A549 (cell line): ENCODE measurements around the gene RPL13.

ENCODE experiments used
- CTCF ChIP-seq: fragments of >200 bp; sonication (Bioruptor Twin); formaldehyde crosslinking; IDR thresholded peaks from 3 replicates; pipeline ENCODE4 v1.5.1; 2016
- E2F6 ChIP-seq: IDR thresholded peaks from 2 replicates; pipeline ENCODE4 v1.6.1; 2012; ENCODE audit warnings: low read depth, borderline replicate concordance
- EP300 ChIP-seq, 2 experiments: fragments of >200 bp; sonication (Bioruptor Twin); formaldehyde crosslinking; IDR thresholded peaks; 2 replicates in 1 of 2; 3 replicates in 1 of 2; pipeline ENCODE4 v1.6.1; 2016 to 2017
- FOSB ChIP-seq: fragments of 250-450 bp; sonication (Bioruptor Pico); IDR thresholded peaks from 2 replicates; pipeline ENCODE4 v1.5.0; 2020; ENCODE audit warnings: mild to moderate bottlenecking, moderate library complexity
- FOSL2 ChIP-seq, 2 experiments: fragments of 450-650 bp in 1 of 2; fragments of >200 bp in 1 of 2; sonication (Bioruptor Twin) in 1 of 2; formaldehyde crosslinking; IDR thresholded peaks; 2 replicates each; pipeline versions ENCODE4 v1.5.0 to v1.6.1; 2016 to 2020; ENCODE audit warnings: mild to moderate bottlenecking in 1 of 2, moderate library complexity in 1 of 2
- GATA3 ChIP-seq: IDR thresholded peaks from 2 replicates; pipeline ENCODE4 v1.6.1; 2012; ENCODE audit warnings: borderline replicate concordance
- MAFK ChIP-seq: fragments of 450-650 bp; IDR thresholded peaks from 2 replicates; pipeline ENCODE4 v1.6.1; 2014; ENCODE audit not compliant: partially characterized antibody
- POLR2A ChIP-seq: IDR thresholded peaks from 2 replicates; pipeline ENCODE4 v1.6.1; 2012; ENCODE audit warnings: mild to moderate bottlenecking, low read length
- POLR2AphosphoS2 ChIP-seq: conservative IDR thresholded peaks from 2 replicates; pipeline ENCODE4 v1.6.1; 2012; ENCODE audit warnings: low read length, improper control_type of control experiment, inconsistent platforms
- RAD21 ChIP-seq, 2 experiments: fragments of >200 bp in 1 of 2; sonication (Bioruptor Twin) in 1 of 2; formaldehyde crosslinking in 1 of 2; IDR thresholded peaks in 1 of 2; conservative IDR thresholded peaks in 1 of 2; 2 replicates in 1 of 2; 3 replicates in 1 of 2; pipeline ENCODE4 v1.6.1; 2012 to 2018; ENCODE audit warnings: inconsistent platforms in 1 of 2
- SMC3 ChIP-seq: fragments of >200 bp; sonication (Bioruptor Twin); formaldehyde crosslinking; IDR thresholded peaks from 3 replicates; pipeline ENCODE4 v1.6.1; 2018; ENCODE audit warnings: inconsistent platforms

GRCh38 chr16:89586853-89587252, 26.4 kb downstream of the RPL13 start:
- TF ChIP-seq CTCF = no peak
- no peak for TF ChIP-seq POLR2A
- TF ChIP-seq POLR2AphosphoS2 = no peak
- TF ChIP-seq EP300 (IDR thresholded peaks at IDR 0.05) = no peak
- TF ChIP-seq E2F6 = no peak
- no peak for TF ChIP-seq SMC3
- TF ChIP-seq GATA3 = no peak
- TF ChIP-seq FOSL2 (IDR thresholded peaks at IDR 0.05) = no peak
- no peak for TF ChIP-seq FOSL2 (CRISPR knock-in tag; IDR thresholded peaks at IDR 0.05)
- TF ChIP-seq FOSB (CRISPR knock-in tag) = no peak
- TF ChIP-seq RAD21 (conservative IDR thresholded peaks at IDR 0.05 in 1 of 2, IDR thresholded peaks at IDR 0.05 in 1 of 2) = no peak
- TF ChIP-seq MAFK = no peak
